Hepatocyte (in vitro differentiated cells): ENCODE data around the gene KLHL3. TPM values are rescaled to one million over a fixed set of nuclear protein-coding genes. Genes with fewer than 3 reads are reported as not detected.
A peak's percentile ranks its signal among the peaks of the same experiment; 100 is the strongest.

Experiments used
- DNase-seq: peaks from one replicate; pipeline ENCODE4 v3.0.0-alpha.2; 2016; ENCODE audit warnings: low spot score
- H2AFZ ChIP-seq: fragments of 200-600 bp; sonication (generic); 2 replicates; pipeline ENCODE4 v1.6.0; 2016; ENCODE audit warnings: antibody characterized with exemption, mild to moderate bottlenecking
- H3K27ac ChIP-seq: fragments of 200-600 bp; sonication (generic); 2 replicates; pipeline ENCODE4 v1.5.1; 2016; ENCODE audit warnings: mild to moderate bottlenecking
- H3K27me3 ChIP-seq: fragments of 200-600 bp; sonication (generic); 2 replicates; pipeline ENCODE4 v1.6.1; 2016
- H3K36me3 ChIP-seq: fragments of 200-600 bp; sonication (generic); replicated peaks from 2 replicates; pipeline ENCODE4 v1.5.1; 2016; ENCODE audit warnings: low read depth; ENCODE audit not compliant: insufficient read depth
- H3K4me1 ChIP-seq: fragments of 200-600 bp; sonication (generic); 2 replicates; pipeline ENCODE4 v1.5.1; 2016; ENCODE audit warnings: mild to moderate bottlenecking, moderate library complexity; ENCODE audit not compliant: insufficient read depth
- H3K4me2 ChIP-seq: fragments of 200-600 bp; sonication (generic); 2 replicates; pipeline ENCODE4 v1.6.0; 2016
- H3K4me3 ChIP-seq: fragments of 200-600 bp; sonication (generic); 2 replicates; pipeline ENCODE4 v1.5.1; 2016; ENCODE audit warnings: mild to moderate bottlenecking
- H3K79me2 ChIP-seq: fragments of 200-600 bp; sonication (generic); 2 replicates; pipeline ENCODE4 v1.6.0; 2017; ENCODE audit warnings: mild to moderate bottlenecking
- H3K9me2 ChIP-seq: fragments of 200-600 bp; sonication (generic); replicated peaks from 2 replicates; pipeline ENCODE4 v1.6.0; 2017; ENCODE audit warnings: mild to moderate bottlenecking; ENCODE audit not compliant: insufficient read depth
- H3K9me3 ChIP-seq: fragments of 200-600 bp; sonication (generic); 2 replicates; pipeline ENCODE4 v1.5.1; 2016; ENCODE audit warnings: low read depth, mild to moderate bottlenecking
- H4K20me1 ChIP-seq: fragments of 200-600 bp; sonication (generic); 2 replicates; pipeline ENCODE4 v1.6.0; 2016; ENCODE audit warnings: mild to moderate bottlenecking; ENCODE audit not compliant: insufficient read depth, poor library complexity, severe bottlenecking
- CTCF ChIP-seq: fragments of 200-600 bp; sonication (generic); IDR thresholded peaks from 2 replicates; pipeline ENCODE4 v1.5.1; 2016; ENCODE audit warnings: antibody characterized with exemption, mild to moderate bottlenecking; ENCODE audit not compliant: poor library complexity
- EZH2 ChIP-seq: fragments of 200-600 bp; sonication (generic); IDR thresholded peaks from 2 replicates; pipeline ENCODE4 v1.6.1; 2016; ENCODE audit warnings: antibody characterized with exemption, mild to moderate bottlenecking, borderline replicate concordance
- EZH2phosphoT487 ChIP-seq: fragments of 200-600 bp; sonication (generic); IDR thresholded peaks from one replicate; pipeline ENCODE4 v1.6.1; 2018; ENCODE audit warnings: antibody characterized with exemption, mild to moderate bottlenecking, low read depth, moderate library complexity; ENCODE audit not compliant: unreplicated experiment, severe bottlenecking
- WGBS: methylation state at CpG from one replicate; pipeline ENCODE4 v1.1.6; 2016; ENCODE audit warnings: low lambda C conversion rate; ENCODE audit errors: missing lambda C conversion rate; 5-methylcytosine and 5-hydroxymethylcytosine counted together
- polyA plus RNA-seq: library from polyadenylated mRNA; unstranded; fragments of >200 nt; fragmentation: Nextera tagmentation; extraction: Ambion mirVana; gene quantifications from 2 replicates; pipeline ENCODE4 v1.2.1, GENCODE V29; 2016
- total RNA-seq: library from RNA; depleted of rRNA; stranded (reverse); fragments of >200 nt; gene quantifications from 2 replicates; pipeline ENCODE4 v1.2.3, GENCODE V29; 2014

The KLHL3 gene
- total and polyA plus RNA-seq, 2 experiments from 2014 or later: 1.4 to 5.3 TPM

- Histone ChIP-seq H3K27ac (no peak overlapping the region), H3K27me3 (no peaks in the 10 kb centered on the region), H3K9me3 (no peaks in the 10 kb centered on the region), H3K36me3 (peaks cover 3% of the 10 kb centered on the region), H2AFZ (no peak overlapping the region), H3K4me1 (peaks cover 9% of the 10 kb centered on the region), H3K4me2 (no peak overlapping the region), H3K79me2 (no peaks in the 10 kb centered on the region), H4K20me1 (no peaks in the 10 kb centered on the region), H3K4me3 (no peak overlapping the region), H3K9me2 (no peaks in the 10 kb centered on the region)
- DNase-seq: no peak
- WGBS: 86% methylated on average over 7 of the region's 7 CpGs
- TF ChIP-seq CTCF (no peak), EZH2phosphoT487 (no peak), EZH2 (no peak)
Measured at GRCh38 chr5:137693951-137694721, 41.8 kb downstream of the KLHL3 start.

GRCh38 chr5:137693307-137693950 lies 42.5 kb downstream of the KLHL3 start:
- peak; percentile 42 for DNase-seq
- Histone ChIP-seq H2AFZ (no peak overlapping the region), H3K27me3 (no peaks in the 10 kb centered on the region), H3K4me2 (peak overlapping the region; percentile 54), H3K4me3 (no peak overlapping the region), H3K9me2 (no peaks in the 10 kb centered on the region), H3K4me1 (peaks cover 9% of the 10 kb centered on the region), H4K20me1 (no peaks in the 10 kb centered on the region), H3K27ac (peak overlapping the region; percentile 56), H3K36me3 (peaks cover 3% of the 10 kb centered on the region), H3K9me3 (no peaks in the 10 kb centered on the region), H3K79me2 (no peaks in the 10 kb centered on the region)
- TF ChIP-seq EZH2 (no peak), CTCF (no peak), EZH2phosphoT487 (no peak)
- 80% methylated on average over 1 of the region's 1 CpG for WGBS

GRCh38 chr5:137689306-137689705 lies 46.6 kb downstream of the KLHL3 start:
- Histone ChIP-seq H3K9me2 (no peaks in the 10 kb centered on the region), H3K79me2 (no peaks in the 10 kb centered on the region), H3K36me3 (no peaks in the 10 kb centered on the region), H3K27ac (no peak overlapping the region), H3K4me3 (no peak overlapping the region), H3K4me2 (no peak overlapping the region), H3K9me3 (no peaks in the 10 kb centered on the region), H4K20me1 (no peaks in the 10 kb centered on the region), H2AFZ (no peak overlapping the region), H3K27me3 (no peaks in the 10 kb centered on the region), H3K4me1 (peaks cover 9% of the 10 kb centered on the region)
- no peak for DNase-seq
- TF ChIP-seq EZH2phosphoT487: no peak
- no peak for TF ChIP-seq EZH2
- TF ChIP-seq CTCF: no peak
- WGBS: 93% methylated on average over 2 of the region's 2 CpGs
